Measurements from ENCODE around the gene MREG. TPM values are rescaled to one million over a fixed set of nuclear protein-coding genes. Genes with fewer than 3 reads are reported as not detected.

MREG gene, protein sequence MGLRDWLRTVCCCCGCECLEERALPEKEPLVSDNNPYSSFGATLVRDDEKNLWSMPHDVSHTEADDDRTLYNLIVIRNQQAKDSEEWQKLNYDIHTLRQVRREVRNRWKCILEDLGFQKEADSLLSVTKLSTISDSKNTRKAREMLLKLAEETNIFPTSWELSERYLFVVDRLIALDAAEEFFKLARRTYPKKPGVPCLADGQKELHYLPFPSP
- 5.5 and 8.7 TPM in 2 replicates for total RNA-seq

GRCh38 chr2:216013080-216013909, at the start of gene MREG:
TSS of gene MREG (minus strand) at chr2:216013551. CDS start at chr2:216013327, 224 bp downstream.

Other genes starting within 250 kb of the MREG start
- 6.1 and 6.5 TPM in 2 replicates for gene PECR, start 68.3 kb upstream of the MREG start, total RNA-seq
- 0.07 and 0.13 TPM in 2 replicates for gene TMEM169, start 68.4 kb upstream of the MREG start, total RNA-seq
- 418 and 432 TPM in 2 replicates for gene XRCC5, start 95.8 kb upstream of the MREG start, total RNA-seq

All from thoracic aorta endothelial cell (primary cell).